ENCODE measurements around the gene FBXO27.

Gene FBXO27

DNA sequence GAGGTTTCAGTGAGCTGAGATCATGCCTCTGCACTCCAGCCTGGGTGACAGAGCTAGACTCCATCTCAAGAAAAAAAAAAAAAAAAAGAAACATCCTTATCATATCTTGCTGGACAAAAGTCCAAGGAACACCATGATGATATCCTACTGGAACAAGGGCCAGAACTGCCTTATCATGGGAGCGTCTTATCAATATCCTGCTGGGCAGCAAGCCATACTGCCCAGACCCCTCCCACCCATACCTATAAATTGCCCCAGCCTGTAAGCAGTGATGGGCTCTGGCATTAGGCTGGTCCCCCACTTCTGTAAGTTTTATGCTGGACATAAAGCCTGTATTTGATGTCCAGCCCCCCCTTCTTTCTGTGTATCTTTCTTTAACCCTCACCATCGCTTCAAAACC, 14.7 kb upstream of the FBXO27 start:
- TF ChIP-seq, protein P1, sequence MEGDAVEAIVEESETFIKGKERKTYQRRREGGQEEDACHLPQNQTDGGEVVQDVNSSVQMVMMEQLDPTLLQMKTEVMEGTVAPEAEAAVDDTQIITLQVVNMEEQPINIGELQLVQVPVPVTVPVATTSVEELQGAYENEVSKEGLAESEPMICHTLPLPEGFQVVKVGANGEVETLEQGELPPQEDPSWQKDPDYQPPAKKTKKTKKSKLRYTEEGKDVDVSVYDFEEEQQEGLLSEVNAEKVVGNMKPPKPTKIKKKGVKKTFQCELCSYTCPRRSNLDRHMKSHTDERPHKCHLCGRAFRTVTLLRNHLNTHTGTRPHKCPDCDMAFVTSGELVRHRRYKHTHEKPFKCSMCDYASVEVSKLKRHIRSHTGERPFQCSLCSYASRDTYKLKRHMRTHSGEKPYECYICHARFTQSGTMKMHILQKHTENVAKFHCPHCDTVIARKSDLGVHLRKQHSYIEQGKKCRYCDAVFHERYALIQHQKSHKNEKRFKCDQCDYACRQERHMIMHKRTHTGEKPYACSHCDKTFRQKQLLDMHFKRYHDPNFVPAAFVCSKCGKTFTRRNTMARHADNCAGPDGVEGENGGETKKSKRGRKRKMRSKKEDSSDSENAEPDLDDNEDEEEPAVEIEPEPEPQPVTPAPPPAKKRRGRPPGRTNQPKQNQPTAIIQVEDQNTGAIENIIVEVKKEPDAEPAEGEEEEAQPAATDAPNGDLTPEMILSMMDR (conservative IDR thresholded peaks at IDR 0.05; ENCODE audit: low read depth): no peak
- no peak overlapping the region for H3K27ac ChIP-seq
- ChIA-PET CTCF (no interaction called here), POLR2A (ENCODE audit: low non-redundant PET) (no interaction called here)
- DNase-seq (ENCODE audit: low spot score): no peak

DNA sequence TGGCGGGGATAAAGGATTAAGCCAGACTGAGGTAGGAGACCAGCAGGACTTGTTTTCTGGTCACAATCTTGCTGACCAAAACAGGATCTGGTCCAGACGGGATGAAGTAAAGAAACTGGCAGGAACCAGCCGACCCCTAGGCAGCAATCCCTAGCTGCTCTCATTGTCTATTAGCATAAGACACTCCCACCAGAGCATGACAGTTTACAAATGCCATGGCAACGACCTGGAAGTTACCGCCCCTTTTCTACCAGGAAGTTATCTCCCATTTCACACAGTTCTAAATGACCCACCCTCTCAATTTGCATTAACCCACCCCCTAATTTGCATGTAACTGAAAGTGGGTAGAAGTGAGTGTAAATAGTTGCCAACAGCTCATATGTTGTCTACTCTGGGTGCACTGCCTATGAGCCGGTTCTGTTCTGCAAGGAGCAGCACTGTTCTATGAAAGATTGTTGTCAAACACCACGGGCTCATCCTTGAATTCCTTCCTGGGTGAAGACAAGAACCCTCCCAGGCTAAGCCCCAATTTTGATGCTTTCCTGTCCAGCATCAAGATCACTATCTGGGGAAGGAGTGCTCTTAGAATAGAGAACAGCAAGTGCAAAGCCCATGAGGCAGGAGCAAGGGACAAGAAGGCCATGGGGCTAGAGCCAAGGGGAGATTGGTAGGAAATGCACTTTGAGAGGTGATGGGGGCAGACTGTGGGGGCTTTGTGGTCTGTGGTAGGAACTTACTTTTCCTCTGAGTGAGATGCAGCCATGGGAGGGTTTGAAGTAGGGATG, 13.9 kb upstream of the FBXO27 start:
- no peak for DNase-seq (ENCODE audit: low spot score)
- ChIA-PET POLR2A (ENCODE audit: low non-redundant PET) (no interaction called here), CTCF (interaction anchor here (0.6 kb wide), 3 partner anchors 55 to 873 kb away, joined by 3 to 5 read pairs (median 3); no protein-coding TSS in a partner anchor)
- TF ChIP-seq, protein P1 (conservative IDR thresholded peaks at IDR 0.05; ENCODE audit: low read depth): no peak
- no peak overlapping the region for H3K27ac ChIP-seq

DNA sequence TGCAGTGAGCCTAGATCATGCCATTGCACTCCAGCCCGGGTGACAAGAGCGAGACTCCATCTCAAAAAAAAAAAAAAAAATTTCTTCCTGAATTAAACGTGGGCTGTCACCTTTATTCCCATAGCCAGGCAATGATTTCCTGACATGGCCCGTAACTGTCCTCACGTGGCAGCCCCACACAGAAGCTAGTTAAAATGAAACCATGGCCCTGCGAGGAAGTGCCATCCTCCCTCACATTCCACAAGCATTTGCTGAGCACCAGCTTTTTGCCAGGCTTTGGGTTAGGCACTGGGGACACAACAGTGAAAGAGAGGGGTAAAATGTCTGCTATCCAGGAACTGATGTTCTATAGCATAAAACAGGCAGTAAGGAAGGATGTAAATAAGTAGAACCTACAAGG, 13.2 kb upstream of the FBXO27 start:
- TF ChIP-seq, protein P1 (conservative IDR thresholded peaks at IDR 0.05; ENCODE audit: low read depth): no peak
- no peak for DNase-seq (ENCODE audit: low spot score)
- ChIA-PET CTCF (interaction anchor here (0.6 kb wide), 5 partner anchors 11 to 874 kb away, joined by 3 to 5 read pairs (median 5); no protein-coding TSS in a partner anchor), POLR2A (ENCODE audit: low non-redundant PET) (no interaction called here)
- no peak overlapping the region for H3K27ac ChIP-seq

DNA sequence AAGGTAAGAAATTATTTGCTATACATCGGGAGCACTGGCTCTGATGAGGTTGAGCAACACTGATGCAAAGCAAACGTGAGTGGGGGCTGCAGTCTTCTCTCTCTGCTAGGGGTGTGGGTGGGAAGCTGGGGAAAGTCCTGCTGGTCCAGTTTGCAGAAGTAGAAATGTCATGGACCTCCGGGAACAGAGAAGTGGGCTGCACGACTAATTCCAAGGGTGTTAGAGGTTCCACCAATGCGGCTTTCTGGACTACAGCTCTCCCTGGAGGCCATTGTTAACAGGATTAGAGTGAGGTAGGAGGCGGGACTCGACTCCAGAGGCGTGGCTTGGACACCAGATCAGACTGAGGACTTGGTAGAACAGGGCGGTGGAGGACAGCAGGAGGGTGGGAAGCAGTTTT, 5.7 kb upstream of the FBXO27 start:
- H3K27ac ChIP-seq: no peak overlapping the region
- TF ChIP-seq, protein P1 (conservative IDR thresholded peaks at IDR 0.05; ENCODE audit: low read depth): peak; percentile 16; the same call in 1 of the 2 replicates
- ChIA-PET CTCF (interaction anchor here (0.6 to 1.2 kb wide), 4 partner anchors 13 to 76 kb away, joined by 3 to 5 read pairs (median 3); no protein-coding TSS in a partner anchor), POLR2A (ENCODE audit: low non-redundant PET) (interaction anchor here (0.5 kb wide), 1 partner anchor 49 kb away, joined by 3 read pairs; no protein-coding TSS in a partner anchor)
- peak; percentile 60 for DNase-seq (ENCODE audit: low spot score)

DNA sequence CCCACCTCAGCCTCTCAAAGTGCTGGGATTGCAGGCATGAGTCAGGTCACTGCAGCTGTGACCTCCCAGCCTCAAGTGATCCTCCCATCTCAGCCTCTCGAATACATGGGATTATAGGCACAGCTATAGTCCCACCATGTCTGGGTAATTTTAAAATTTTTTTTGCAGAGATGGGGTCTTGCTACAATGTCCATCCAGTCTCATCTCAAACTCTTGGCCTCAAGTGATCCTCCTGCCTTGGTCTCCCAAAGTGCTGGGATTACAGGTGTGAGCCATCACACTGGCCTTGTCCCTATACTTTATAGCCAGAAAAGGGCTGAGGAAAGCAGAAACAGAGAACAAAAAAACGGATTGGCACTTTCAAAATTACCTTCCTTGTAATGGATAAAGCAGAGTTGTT, 4.8 kb upstream of the FBXO27 start:
- POLR2A ChIA-PET (ENCODE audit: low non-redundant PET): no interaction called here
- DNase-seq (ENCODE audit: low spot score): no peak
- CTCF ChIA-PET: no interaction called here
- TF ChIP-seq, protein P1 (conservative IDR thresholded peaks at IDR 0.05; ENCODE audit: low read depth): no peak
- no peak overlapping the region for H3K27ac ChIP-seq

DNA sequence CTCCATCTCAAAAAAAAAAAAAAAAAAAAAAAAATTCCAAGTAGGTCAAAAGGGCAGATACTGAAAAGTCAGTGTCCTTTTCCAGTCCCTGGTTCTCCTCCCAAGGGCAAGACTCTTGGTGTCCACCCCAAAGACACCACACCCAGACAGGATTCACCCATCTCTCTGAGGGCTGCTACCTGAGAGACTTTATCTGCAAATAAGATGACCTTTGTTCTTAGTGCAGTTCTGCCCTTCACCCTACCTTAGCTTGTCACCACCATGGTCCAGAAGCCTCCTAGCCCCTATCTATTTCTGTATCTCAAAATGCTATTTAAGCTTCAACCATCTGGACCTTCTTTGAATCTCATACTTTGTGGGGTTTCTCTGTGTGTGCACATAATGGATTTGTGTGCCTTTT, 4.2 kb upstream of the FBXO27 start:
- ChIA-PET CTCF (interaction anchor here (1.4 kb wide), 1 partner anchor 16 kb away, joined by 5 read pairs; no protein-coding TSS in a partner anchor), POLR2A (ENCODE audit: low non-redundant PET) (no interaction called here)
- DNase-seq (ENCODE audit: low spot score): no peak
- no peak overlapping the region for H3K27ac ChIP-seq
- TF ChIP-seq, protein P1 (conservative IDR thresholded peaks at IDR 0.05; ENCODE audit: low read depth): no peak

Data from RWPE1 (cell line).